Caco-2 (cell line): ENCODE data around the gene PCDHGA12. TPM values are rescaled to one million over a fixed set of nuclear protein-coding genes. Genes with fewer than 3 reads are reported as not detected.
"Not testable (repeated sequence)": the region's sequence is repeated elsewhere in the genome, so short reads cannot be mapped to it uniquely, and the experiment has no call there.

Source experiments
- BruUV-seq: library from RNA; stranded (reverse); fragments of 400-500 nt; replicated peaks from 2 replicates; lab custom pipeline; 2021; lab: Mats Ljungman, UMichigan
- CTCF ChIA-PET: fragments of 300-600 bp; sonication (Branson Sonifier 250); formaldehyde crosslinking; loops from one replicate; lab custom pipeline; 2022; ENCODE audit warnings: antibody characterized with exemption; lab: Charles Lee
- POLR2A ChIA-PET: fragments of 300-600 bp; sonication (Branson Sonifier 250); formaldehyde crosslinking; loops from one replicate; lab custom pipeline; 2022; ENCODE audit warnings: antibody characterized with exemption; lab: Charles Lee
- DNase-seq, 2 experiments: peaks; one replicate each; pipeline versions ENCODE4 v3.0.0 to v3.0.0-alpha.2; 2020 to 2022
- H3K27me3 ChIP-seq: replicated peaks from 2 replicates; pipeline ENCODE4 v1.6.0; 2011; ENCODE audit warnings: low read length; ENCODE audit not compliant: control insufficient read depth, insufficient read depth
- H3K36me3 ChIP-seq: 2 replicates; pipeline ENCODE4 v1.5.1; 2011; ENCODE audit warnings: low read length; ENCODE audit not compliant: control insufficient read depth, insufficient read depth
- H3K4me1 ChIP-seq: fragments of 250-450 bp; sonication (Bioruptor Pico); 2 replicates; pipeline ENCODE4 v1.5.1; 2020; ENCODE audit warnings: mild to moderate bottlenecking
- H3K4me3 ChIP-seq: 2 replicates; pipeline ENCODE4 v1.5.1; 2011; ENCODE audit warnings: low read depth, mild to moderate bottlenecking, control low read depth, low read length
- H3K9me3 ChIP-seq: fragments of 250-450 bp; sonication (Bioruptor Pico); 2 replicates; pipeline ENCODE4 v1.5.1; 2020; ENCODE audit warnings: mild to moderate bottlenecking, moderate library complexity
- H3K27ac Mint-ChIP-seq: one replicate; pipeline ENCODE4 v1.8.0; 2022; ENCODE audit warnings: mixed read lengths; ENCODE audit not compliant: unreplicated experiment
- H3K27me3 Mint-ChIP-seq: one replicate; pipeline ENCODE4 v1.8.0; 2022; ENCODE audit warnings: mixed read lengths; ENCODE audit not compliant: insufficient read depth, unreplicated experiment
- H3K36me3 Mint-ChIP-seq: one replicate; pipeline ENCODE4 v1.8.0; 2022; ENCODE audit warnings: mild to moderate bottlenecking, mixed read lengths; ENCODE audit not compliant: insufficient read depth, unreplicated experiment
- H3K4me1 Mint-ChIP-seq: one replicate; pipeline ENCODE4 v1.8.0; 2022; ENCODE audit warnings: low read depth, mixed read lengths; ENCODE audit not compliant: unreplicated experiment
- H3K4me3 Mint-ChIP-seq: one replicate; pipeline ENCODE4 v1.8.0; 2022; ENCODE audit warnings: mild to moderate bottlenecking, moderate library complexity, mixed read lengths; ENCODE audit not compliant: unreplicated experiment
- H3K9me3 Mint-ChIP-seq: one replicate; pipeline ENCODE4 v1.8.0; 2022; ENCODE audit warnings: mixed read lengths; ENCODE audit not compliant: unreplicated experiment
- intact Hi-C: fragments of 100-400 bp; cut with micrococcal nuclease; formaldehyde crosslinking; loops from one replicate; pipeline ENCODE4 v1.10.0; 2022; ENCODE audit not compliant: unreplicated experiment
- total RNA-seq: library from RNA; stranded (reverse); gene quantifications from 2 replicates; pipeline ENCODE4 v1.2.3, GENCODE V29; 2022
- TF ChIP-seq, protein P1 (sequence below), 2 experiments: fragments of 200-600 bp in 1 of 2; IDR thresholded peaks; 1 replicate in 1 of 2; 2 replicates in 1 of 2; pipeline versions ENCODE4 v1.5.1 to v1.8.0; 2011 to 2022; ENCODE audit warnings: antibody characterized with exemption in 1 of 2, control low read depth in 1 of 2, inconsistent platforms in 1 of 2, low read depth in 1 of 2, low read length in 1 of 2, mild to moderate bottlenecking in 1 of 2, moderate library complexity in 1 of 2; ENCODE audit not compliant: insufficient read depth in 1 of 2, severe bottlenecking in 1 of 2, unreplicated experiment in 1 of 2

Gene PCDHGA12
- total RNA-seq, 1 experiment from 2014 or later, result 0.52 TPM

DNA sequence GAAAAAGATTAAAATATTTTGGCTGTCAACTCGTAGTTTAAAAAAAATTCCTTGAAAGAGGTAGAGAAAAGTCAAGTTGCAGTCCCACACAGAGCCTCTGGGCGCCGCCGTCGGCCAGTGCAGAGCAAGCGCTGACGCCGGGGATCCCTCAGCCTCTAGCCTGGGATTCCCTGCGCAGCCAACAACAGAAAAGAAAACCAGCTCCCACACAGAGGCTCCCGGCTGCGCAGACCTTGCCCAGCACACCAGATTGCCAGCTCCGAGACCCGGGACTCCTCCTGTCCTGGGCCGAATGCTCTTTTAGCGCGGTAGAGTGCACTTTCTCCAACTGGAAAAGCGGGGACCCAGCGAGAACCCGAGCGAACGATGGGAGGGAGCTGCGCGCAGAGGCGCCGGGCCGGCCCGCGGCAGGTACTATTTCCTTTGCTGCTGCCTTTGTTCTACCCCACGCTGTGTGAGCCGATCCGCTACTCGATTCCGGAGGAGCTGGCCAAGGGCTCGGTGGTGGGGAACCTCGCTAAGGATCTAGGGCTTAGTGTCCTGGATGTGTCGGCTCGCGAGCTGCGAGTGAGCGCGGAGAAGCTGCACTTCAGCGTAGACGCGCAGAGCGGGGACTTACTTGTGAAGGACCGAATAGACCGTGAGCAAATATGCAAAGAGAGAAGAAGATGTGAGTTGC, 12.7 kb upstream of the PCDHGA12 start, which contains the start of gene PCDHGB7:
Gene PCDHGB7, plus strand, starts transcription at position 184 of the 679 bp plus-strand sequence. Its CDS starts 183 bp downstream, at position 367.
- H3K9me3 ChIP-seq, result peaks cover 12% of the 10 kb centered on the region
- H3K36me3 Mint-ChIP-seq, result peaks cover 27% of the 10 kb centered on the region
- intact Hi-C loops, result not testable (repeated sequence)

DNA sequence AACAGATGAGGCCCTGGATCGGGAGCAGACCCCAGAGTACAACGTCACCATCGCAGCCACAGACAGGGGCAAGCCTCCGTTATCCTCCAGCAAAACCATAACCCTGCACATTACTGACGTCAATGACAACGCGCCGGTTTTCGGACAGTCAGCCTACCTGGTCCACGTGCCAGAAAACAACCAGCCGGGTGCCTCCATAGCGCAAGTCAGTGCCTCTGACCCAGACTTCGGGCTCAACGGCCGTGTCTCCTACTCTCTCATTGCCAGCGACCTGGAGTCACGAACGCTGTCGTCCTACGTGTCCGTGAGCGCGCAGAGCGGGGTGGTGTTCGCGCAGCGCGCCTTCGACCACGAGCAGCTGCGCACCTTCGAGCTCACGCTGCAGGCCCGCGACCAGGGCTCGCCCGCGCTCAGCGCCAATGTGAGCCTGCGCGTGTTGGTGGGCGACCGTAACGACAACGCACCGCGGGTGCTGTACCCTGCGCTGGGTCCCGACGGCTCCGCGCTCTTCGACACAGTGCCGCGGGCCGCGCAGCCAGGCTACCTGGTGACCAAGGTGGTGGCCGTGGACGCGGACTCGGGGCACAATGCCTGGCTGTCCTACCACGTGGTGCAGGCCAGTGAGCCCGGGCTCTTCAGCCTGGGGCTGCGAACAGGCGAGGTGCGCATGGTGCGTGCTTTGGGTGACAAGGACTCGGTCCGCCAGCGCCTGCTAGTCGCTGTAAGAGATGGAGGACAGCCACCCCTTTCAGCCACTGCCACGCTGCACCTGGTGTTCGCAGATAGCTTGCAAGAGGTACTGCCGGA, 11.0 kb upstream of the PCDHGA12 start:
- Histone ChIP-seq H3K27me3 (no peaks in the 10 kb centered on the region), H3K36me3 (no peaks in the 10 kb centered on the region), H3K4me3 (no peak overlapping the region), H3K4me1 (no peaks in the 10 kb centered on the region), H3K9me3 (peaks cover 16% of the 10 kb centered on the region)
- Mint-ChIP-seq H3K9me3 (peaks cover 20% of the 10 kb centered on the region), H3K27me3 (no peaks in the 10 kb centered on the region), H3K4me1 (no peaks in the 10 kb centered on the region), H3K4me3 (no peak overlapping the region), H3K36me3 (peaks cover 27% of the 10 kb centered on the region), H3K27ac (no peak overlapping the region)
- CTCF ChIA-PET, result interaction anchor here (0.5 kb wide), 1 partner anchor 8 kb away, joined by 5 read pairs; no protein-coding TSS in a partner anchor
- intact Hi-C loops, result no loop called here
- POLR2A ChIA-PET, result no interaction called here
- no TSS peak for BruUV-seq
- TF ChIP-seq, protein P1, sequence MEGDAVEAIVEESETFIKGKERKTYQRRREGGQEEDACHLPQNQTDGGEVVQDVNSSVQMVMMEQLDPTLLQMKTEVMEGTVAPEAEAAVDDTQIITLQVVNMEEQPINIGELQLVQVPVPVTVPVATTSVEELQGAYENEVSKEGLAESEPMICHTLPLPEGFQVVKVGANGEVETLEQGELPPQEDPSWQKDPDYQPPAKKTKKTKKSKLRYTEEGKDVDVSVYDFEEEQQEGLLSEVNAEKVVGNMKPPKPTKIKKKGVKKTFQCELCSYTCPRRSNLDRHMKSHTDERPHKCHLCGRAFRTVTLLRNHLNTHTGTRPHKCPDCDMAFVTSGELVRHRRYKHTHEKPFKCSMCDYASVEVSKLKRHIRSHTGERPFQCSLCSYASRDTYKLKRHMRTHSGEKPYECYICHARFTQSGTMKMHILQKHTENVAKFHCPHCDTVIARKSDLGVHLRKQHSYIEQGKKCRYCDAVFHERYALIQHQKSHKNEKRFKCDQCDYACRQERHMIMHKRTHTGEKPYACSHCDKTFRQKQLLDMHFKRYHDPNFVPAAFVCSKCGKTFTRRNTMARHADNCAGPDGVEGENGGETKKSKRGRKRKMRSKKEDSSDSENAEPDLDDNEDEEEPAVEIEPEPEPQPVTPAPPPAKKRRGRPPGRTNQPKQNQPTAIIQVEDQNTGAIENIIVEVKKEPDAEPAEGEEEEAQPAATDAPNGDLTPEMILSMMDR (IDR thresholded peaks at IDR 0.05; ENCODE audit: insufficient read depth in 1 of 2, low read depth in 1 of 2, low read length in 1 of 2, severe bottlenecking in 1 of 2, unreplicated experiment in 1 of 2), result no peak
- DNase-seq, result no peak

More for the DNA sequence above, 12.7 kb upstream of the PCDHGA12 start, which contains the start of gene PCDHGB7:
- POLR2A ChIA-PET, H3K27ac Mint-ChIP-seq, DNase-seq, BruUV-seq, H3K4me1 ChIP-seq, H3K36me3 ChIP-seq, H3K27me3 ChIP-seq, H3K4me1 Mint-ChIP-seq, CTCF ChIA-PET, H3K4me3 ChIP-seq, H3K27me3 Mint-ChIP-seq, H3K4me3 Mint-ChIP-seq: not testable (repeated sequence)
- peaks cover 30% of the 10 kb centered on the region for H3K9me3 Mint-ChIP-seq

- Histone ChIP-seq H3K27me3 (no peaks in the 10 kb centered on the region), H3K4me3 (no peak within 1 kb of the TSS), H3K9me3 (peaks cover 16% of the 10 kb centered on the region; the same call in 1 of the 2 replicates), H3K4me1 (no peaks in the 10 kb centered on the region), H3K36me3 (no peaks in the 10 kb centered on the region)
- H3K4me3 Mint-ChIP-seq, result no peak within 1 kb of the TSS
- no peaks in the 10 kb centered on the region for H3K4me1 Mint-ChIP-seq
- H3K36me3 Mint-ChIP-seq, result peaks cover 27% of the 10 kb centered on the region
- CTCF ChIA-PET, result no interaction called here
- H3K27ac Mint-ChIP-seq, result no peak within 1 kb of the TSS
- intact Hi-C loops, result no loop called here
- TF ChIP-seq, protein P1 (IDR thresholded peaks at IDR 0.05; ENCODE audit: insufficient read depth in 1 of 2, low read depth in 1 of 2, low read length in 1 of 2, severe bottlenecking in 1 of 2, unreplicated experiment in 1 of 2), result no peak
- peaks cover 14% of the 10 kb centered on the region for H3K9me3 Mint-ChIP-seq
- BruUV-seq, result no TSS peak
- DNase-seq, result no peak
- no peaks in the 10 kb centered on the region for H3K27me3 Mint-ChIP-seq
- POLR2A ChIA-PET, result interaction anchor here (0.6 kb wide), 1 partner anchor 101 kb away, joined by 4 read pairs; no protein-coding TSS in a partner anchor
Measured at GRCh38 chr5:141420855-141421488, 9.3 kb upstream of the PCDHGA12 start, which contains the start of gene PCDHGA11. TSS of gene PCDHGA11 (plus strand) at chr5:141421051. CDS start at chr5:141421228, 177 bp downstream.
